NCI-H446 (cell line): Measurements from ENCODE around the gene TPST1.
"Not testable (repeated sequence)": the region's sequence is repeated elsewhere in the genome, so short reads cannot be mapped to it uniquely, and the experiment has no call there.

Experiments used
- DNase-seq, 2 experiments: peaks; one replicate each; lab custom pipeline; 2025; lab: John Stamatoyannopoulos, UW

The TPST1 gene

GRCh38 chr7:66204822-66205740 is at the start of gene TPST1:
Gene TPST1, plus strand, starts transcription at chr7:66205334. Its CDS starts 35,092 bp downstream, at chr7:66240426.
- DNase-seq: peak; percentile 73 to 93

- not testable (repeated sequence) for DNase-seq
These were observed 49.1 kb upstream of the TPST1 start for GRCh38 chr7:66156035-66156434.

GRCh38 chr7:66157060-66157459 is 48.1 kb upstream of the TPST1 start:
- DNase-seq: no peak

GRCh38 chr7:66162622-66163021 is 42.5 kb upstream of the TPST1 start:
- no peak for DNase-seq

- DNase-seq: no peak
These were observed 41.9 kb upstream of the TPST1 start for GRCh38 chr7:66163186-66163610.

- DNase-seq: no peak
These were observed 40.8 kb upstream of the TPST1 start for GRCh38 chr7:66164356-66164755.

- no peak for DNase-seq
These were observed 37.3 kb upstream of the TPST1 start for GRCh38 chr7:66167773-66168387.

- no peak for DNase-seq
These were observed 35.5 kb upstream of the TPST1 start for GRCh38 chr7:66169616-66170015.

- no peak for DNase-seq
These were observed 34.6 kb upstream of the TPST1 start for GRCh38 chr7:66170309-66171231.

- DNase-seq: peak; percentile 44 to 72
These were observed 32.4 kb upstream of the TPST1 start for GRCh38 chr7:66172536-66173401.

GRCh38 chr7:66173856-66174255 is 31.3 kb upstream of the TPST1 start:
- no peak for DNase-seq

GRCh38 chr7:66175006-66175405 is 30.1 kb upstream of the TPST1 start:
- DNase-seq: not testable (repeated sequence)

GRCh38 chr7:66176914-66177313 is 28.2 kb upstream of the TPST1 start:
- DNase-seq: no peak

- no peak for DNase-seq
These were observed 26.9 kb upstream of the TPST1 start for GRCh38 chr7:66178258-66178657.

GRCh38 chr7:66181329-66181728 is 23.8 kb upstream of the TPST1 start:
- DNase-seq: no peak

GRCh38 chr7:66181845-66182244 is 23.3 kb upstream of the TPST1 start:
- DNase-seq: no peak

- no peak for DNase-seq
These were observed 22.2 kb upstream of the TPST1 start for GRCh38 chr7:66182920-66183319.

GRCh38 chr7:66183700-66184099 is 21.4 kb upstream of the TPST1 start:
- no peak for DNase-seq

GRCh38 chr7:66185680-66186187 is 19.4 kb upstream of the TPST1 start:
- DNase-seq: no peak

GRCh38 chr7:66186991-66187390 is 18.1 kb upstream of the TPST1 start:
- no peak for DNase-seq

- no peak for DNase-seq
These were observed 17.2 kb upstream of the TPST1 start for GRCh38 chr7:66187905-66188304.
